Umbilical cord (tissue), 2 donors: ENCODE measurements around the gene MAPK14. TPM values are rescaled to one million over a fixed set of nuclear protein-coding genes. Genes with fewer than 3 reads are reported as not detected.
"Not testable (repeated sequence)": the region's sequence is repeated elsewhere in the genome, so short reads cannot be mapped to it uniquely, and the experiment has no call there.

Experiments
- DNase-seq: peaks from one replicate; pipeline ENCODE4 v3.0.0-alpha.2; 2015; ENCODE audit warnings: low spot score
- total RNA-seq: library from RNA; depleted of rRNA; stranded (reverse); fragments of >200 nt; gene quantifications from one replicate; pipeline ENCODE4 v1.2.3, GENCODE V29; 2014; ENCODE audit warnings: low replicate concordance; ENCODE audit not compliant: insufficient read depth

Gene MAPK14
- total RNA-seq, 1 donor from 2014 or later = 68.9 TPM

GRCh38 chr6:36121787-36122494 lies 94.3 kb downstream of the MAPK14 start:
- no peak for DNase-seq

- DNase-seq = no peak
Observed at GRCh38 chr6:36122495-36123269, 95.1 kb downstream of the MAPK14 start.

- DNase-seq = peak; percentile 77
Observed at GRCh38 chr6:36123270-36124139, 95.9 kb downstream of the MAPK14 start.

DNA sequence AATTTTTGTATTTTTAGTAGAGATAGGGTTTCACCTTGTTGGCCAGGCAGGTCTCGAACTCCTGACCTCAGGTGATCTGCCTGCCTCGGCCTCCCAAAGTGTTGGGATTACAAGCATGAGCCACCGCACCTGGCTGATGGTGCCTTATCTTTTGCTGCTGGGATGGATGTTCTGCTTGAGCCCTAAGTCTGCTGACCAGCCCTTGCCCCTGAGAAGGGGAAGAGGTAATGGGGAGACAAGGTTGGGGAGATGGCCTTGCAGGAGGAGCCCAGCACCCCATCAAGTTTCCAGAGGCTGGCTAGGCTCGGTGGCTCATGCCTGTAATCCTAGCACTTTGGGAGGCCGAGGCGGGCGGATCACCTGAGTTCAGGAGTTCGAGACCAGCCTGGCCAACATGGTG lies 96.7 kb downstream of the MAPK14 start:
- not testable (repeated sequence) for DNase-seq

DNA sequence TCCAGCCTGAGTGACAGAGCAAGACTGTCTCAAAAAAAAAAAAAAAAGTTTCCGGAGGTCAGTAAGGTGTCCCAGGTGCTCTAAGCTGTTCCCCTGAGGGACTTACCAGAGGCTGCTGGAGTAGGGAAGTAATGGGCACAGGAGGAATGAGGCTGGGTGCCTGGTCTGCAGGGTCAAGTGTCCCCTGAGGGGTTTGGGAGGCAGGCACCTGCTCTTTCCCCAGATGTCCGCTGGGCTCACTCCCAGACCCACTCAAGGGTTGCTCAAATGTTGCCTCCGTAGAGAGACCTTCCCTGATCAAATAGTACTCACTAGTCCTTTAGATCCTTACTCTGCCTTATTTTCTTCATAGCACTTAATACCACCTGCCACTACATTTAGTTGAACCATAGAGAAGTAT lies 97.3 kb downstream of the MAPK14 start:
- DNase-seq = no peak

DNA sequence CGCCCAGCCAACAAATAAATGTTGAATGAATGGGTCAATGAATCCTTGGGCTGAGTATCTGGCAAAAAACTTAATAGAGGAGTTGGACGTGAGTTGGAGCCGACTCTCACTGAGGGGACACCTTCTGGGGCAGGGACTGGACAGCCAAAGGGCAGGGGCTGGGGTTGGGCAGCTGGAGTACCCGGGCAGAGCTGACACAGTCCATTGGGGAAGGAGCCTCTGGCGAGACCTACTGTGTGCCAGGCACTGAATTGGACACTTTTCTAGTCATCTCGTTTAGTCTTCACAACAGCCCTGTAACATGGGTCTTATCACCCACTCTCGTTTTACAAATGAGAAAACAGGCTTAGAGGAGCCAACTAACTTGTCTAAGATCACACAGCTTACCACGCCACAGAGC lies 98.0 kb downstream of the MAPK14 start:
- DNase-seq = no peak

- DNase-seq = no peak
Observed at GRCh38 chr6:36126121-36126520, 98.5 kb downstream of the MAPK14 start.

DNA sequence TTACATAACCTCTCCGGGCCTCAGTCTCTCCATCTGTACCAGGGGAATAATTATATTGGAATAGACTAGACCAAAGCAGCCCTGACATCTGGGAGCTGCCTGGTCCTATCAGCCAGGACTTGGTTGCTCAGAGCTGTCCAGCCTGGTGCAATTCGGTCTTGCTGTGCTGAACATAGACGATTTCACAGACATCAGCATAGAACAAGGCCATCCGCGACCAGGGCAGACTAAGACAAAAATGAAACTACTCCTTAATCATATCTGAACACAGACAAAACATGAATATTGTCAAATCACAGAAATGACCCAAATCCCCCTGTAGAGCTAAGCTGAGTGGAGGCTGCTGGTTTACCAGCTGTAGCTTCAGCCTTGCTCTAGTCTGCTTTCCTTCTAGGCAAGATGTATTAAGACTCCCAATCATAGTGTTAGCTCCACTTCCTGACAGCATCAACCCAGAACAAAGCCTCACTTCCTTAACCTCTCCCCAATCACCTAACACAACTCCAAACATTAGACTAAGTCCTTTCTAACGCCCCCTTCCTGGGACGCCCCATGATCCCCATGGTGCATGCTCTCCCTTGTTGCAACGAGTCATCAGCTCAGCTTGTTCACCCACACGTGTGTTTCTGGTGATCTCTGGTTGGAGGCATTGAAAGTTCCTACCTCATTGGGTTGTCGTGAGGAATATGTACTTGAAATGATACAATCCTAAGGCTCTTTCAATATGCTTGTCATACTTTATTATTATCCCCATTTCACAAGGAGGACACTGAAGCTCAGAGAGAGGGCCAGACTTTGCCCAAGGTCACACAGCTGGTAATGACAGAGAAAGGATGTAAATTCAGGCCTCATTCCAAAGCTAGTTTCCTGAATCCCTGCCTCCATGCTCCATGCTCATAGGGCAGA lies 99.2 kb downstream of the MAPK14 start:
- no peak for DNase-seq

GRCh38 chr6:36127462-36128016 lies 99.9 kb downstream of the MAPK14 start:
- no peak for DNase-seq

DNA sequence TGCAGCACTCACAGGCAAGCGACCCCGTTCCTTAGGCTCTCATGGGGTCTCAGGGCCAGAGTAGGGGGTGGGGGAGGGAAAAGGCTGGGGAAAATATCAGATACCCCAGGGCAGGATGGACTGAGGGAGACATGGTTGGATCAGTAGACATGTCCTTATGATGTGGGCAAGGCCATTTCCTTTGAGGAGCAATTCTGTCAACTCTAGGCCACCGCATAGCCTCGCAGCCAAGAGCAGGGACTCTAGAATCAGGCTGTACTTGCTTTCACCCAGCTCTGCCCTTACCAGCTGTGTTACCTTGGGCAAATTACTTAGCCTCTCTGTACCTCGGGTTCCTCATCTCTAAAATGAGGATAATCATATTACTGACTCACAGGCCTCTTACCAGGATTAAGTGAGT lies 100.5 kb downstream of the MAPK14 start:
- no peak for DNase-seq

- no peak for DNase-seq
Observed at GRCh38 chr6:36128793-36129192, 101.2 kb downstream of the MAPK14 start.

GRCh38 chr6:36129334-36129733 lies 101.7 kb downstream of the MAPK14 start:
- DNase-seq = not testable (repeated sequence)

GRCh38 chr6:36129941-36130666 lies 102.5 kb downstream of the MAPK14 start, which contains the start of gene MAPK13:
Gene MAPK13 (plus strand): TSS chr6:36130513. CDS start chr6:36130583, 70 bp downstream.
- no peak for DNase-seq

- peak; percentile 67 for DNase-seq
Observed at GRCh38 chr6:36130667-36131510, 103.3 kb downstream of the MAPK14 start.

DNA sequence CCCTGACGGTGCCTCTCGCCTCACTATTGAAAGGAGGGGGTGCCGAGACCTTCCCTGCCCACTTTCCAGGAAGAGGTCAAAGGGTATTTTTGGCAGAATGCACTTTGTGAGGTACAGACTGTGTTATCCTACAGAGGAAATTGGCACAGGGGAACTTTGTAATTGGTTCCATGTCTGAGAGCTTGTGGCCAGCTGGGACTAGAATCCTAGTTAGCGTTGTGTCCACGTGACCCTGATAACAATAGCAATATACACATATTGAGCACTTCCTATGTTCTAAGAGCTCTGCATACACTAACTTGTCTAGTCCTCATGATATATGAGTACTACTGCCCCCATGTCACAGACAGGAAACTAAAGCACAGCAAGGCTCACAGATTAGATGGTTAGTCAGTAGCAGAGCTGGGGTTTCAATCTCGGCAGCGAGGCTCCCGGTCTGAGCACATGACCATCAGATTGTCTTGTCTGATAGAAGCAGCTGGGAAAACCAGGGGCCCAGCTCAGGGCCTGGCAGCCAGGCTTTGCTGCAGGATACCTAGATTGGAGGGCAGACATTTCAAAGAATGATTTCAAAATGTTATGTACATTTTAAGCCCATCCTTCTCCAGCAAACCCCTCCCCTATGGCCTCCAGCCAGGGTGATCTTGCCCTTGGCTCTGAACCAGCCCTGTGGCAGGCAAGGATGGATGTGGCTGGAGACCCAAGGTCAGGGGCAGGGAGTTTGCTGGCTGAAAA lies 104.1 kb downstream of the MAPK14 start:
- DNase-seq = peak; percentile 88

DNA sequence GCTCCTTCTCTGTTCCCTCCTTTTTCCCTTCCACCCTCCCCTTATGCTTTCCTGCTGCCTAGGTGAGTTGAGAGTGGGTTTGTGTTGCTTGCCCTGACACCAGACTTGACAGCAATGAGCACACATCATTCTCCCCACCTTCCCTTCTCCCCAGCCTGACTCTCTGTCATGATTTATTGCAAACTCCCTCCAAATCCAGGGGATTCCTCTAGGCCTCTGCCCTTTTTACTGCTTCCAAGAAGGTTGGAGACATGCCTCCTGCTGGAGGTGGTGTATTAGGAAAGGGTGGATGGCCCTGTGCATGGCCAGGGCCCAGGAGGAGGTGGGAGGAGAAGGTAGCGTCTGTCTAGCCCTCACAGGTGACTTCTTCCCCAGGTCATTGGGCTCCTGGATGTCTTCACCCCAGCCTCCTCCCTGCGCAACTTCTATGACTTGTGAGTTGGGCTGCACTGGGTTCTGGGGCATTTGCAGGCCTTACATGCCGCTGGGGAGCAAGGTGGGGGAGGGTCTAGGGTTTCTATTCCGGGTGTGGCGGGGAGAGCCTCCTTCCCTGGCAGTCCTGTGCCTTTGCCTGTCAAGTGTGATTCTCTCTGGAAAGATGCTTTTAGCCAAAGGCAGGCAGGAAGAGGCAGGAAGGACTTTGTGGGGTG lies 104.8 kb downstream of the MAPK14 start:
- peak; percentile 63 for DNase-seq

DNA sequence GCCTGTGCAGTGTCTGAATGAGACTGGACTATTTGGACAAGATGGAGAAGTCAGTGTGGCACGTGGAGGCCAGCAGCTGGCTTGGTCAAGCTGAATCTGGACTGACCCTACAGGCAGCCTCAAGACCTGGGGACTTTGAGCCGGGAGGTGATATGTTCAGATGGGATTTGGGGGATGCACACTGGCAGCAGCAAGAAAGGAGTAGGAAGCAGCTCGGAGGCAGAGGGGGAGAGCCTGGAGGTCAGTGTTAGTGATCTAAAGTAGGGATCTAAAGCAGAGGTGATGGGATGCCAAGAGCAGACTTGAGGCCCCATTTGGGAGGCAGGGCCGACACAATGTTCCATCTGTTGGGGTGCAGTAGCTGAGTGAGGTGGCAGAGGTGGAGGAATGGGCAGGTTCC lies 105.5 kb downstream of the MAPK14 start:
- DNase-seq = no peak

DNA sequence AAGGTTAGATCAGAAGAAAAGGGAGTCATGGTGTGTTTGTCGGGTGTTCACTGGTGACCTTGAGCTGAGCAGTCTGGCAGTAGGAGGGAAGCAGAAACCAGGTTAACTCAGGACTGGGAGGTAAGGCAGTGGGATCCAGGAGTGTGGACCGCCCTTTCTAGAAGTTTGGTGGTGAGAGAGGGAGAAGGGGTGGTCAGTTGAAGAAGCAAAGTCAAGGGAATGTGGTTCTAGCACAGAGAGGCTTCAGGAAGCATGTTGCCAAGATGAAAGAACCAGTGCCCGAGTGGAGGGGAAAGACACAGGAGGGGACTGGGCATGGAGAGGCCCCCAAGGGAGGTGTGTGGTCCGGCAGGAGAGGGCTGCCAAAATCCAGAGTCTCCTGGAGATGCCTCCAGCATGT lies 106.3 kb downstream of the MAPK14 start:
- no peak for DNase-seq
